Heart right ventricle (tissue), 16 donors: ENCODE results near the gene EVC. TPM values are rescaled to one million over a fixed set of nuclear protein-coding genes. Genes with fewer than 3 reads are reported as not detected.

Experiments used
- ATAC-seq, 8 donors: fragments of 200-7000 bp; cut with Tn5 transposase; one replicate each; pipeline ENCODE4 v1.9.1; 2020; ENCODE audit warnings: mild to moderate bottlenecking in 8 of 8, moderate library complexity in 8 of 8, moderate number of reproducible peaks in 1 of 8
- DNase-seq, 2 donors: peaks; one replicate each; pipeline ENCODE4 v3.0.0-alpha.2; 2020
- H3K27ac ChIP-seq, 10 donors: fragments of 200-600 bp; sonication (generic) in 2 of 10; one replicate each; pipeline versions ENCODE4 v1.5.0 to v1.8.0; 2020 to 2022; ENCODE audit warnings: mild to moderate bottlenecking in 3 of 10
- H3K27me3 ChIP-seq, 7 donors: fragments of 200-600 bp; one replicate each; pipeline ENCODE4 v1.8.0; 2021 to 2022; ENCODE audit warnings: mild to moderate bottlenecking in 2 of 7
- H3K36me3 ChIP-seq, 9 donors: fragments of 200-600 bp; sonication (generic) in 1 of 9; one replicate each; pipeline versions ENCODE4 v1.5.0 to v1.8.0; 2020 to 2022; ENCODE audit warnings: mild to moderate bottlenecking in 2 of 9
- H3K4me1 ChIP-seq, 9 donors: fragments of 200-600 bp; sonication (generic) in 1 of 9; one replicate each; pipeline versions ENCODE4 v1.5.0 to v1.8.0; 2020 to 2022; ENCODE audit warnings: mild to moderate bottlenecking in 4 of 9
- H3K4me3 ChIP-seq, 10 donors: fragments of 200-600 bp; sonication (generic) in 2 of 10; one replicate each; pipeline versions ENCODE4 v1.5.0 to v1.8.0; 2020 to 2022; ENCODE audit warnings: mild to moderate bottlenecking in 7 of 10, moderate library complexity in 2 of 10
- H3K9me3 ChIP-seq, 11 donors: fragments of 200-600 bp in 10 of 11; sonication (generic) in 2 of 11; one replicate each; pipeline versions ENCODE4 v1.5.0 to v1.8.0; 2013 to 2022; ENCODE audit warnings: mild to moderate bottlenecking in 2 of 11, control low read depth in 1 of 11, moderate library complexity in 1 of 11
- CTCF ChIP-seq, 9 donors: fragments of 200-600 bp; sonication (generic) in 2 of 9; IDR thresholded peaks; one replicate each; pipeline versions ENCODE4 v1.5.0 to v1.8.0; 2021 to 2022; ENCODE audit warnings: antibody characterized with exemption in 9 of 9, mild to moderate bottlenecking in 5 of 9, moderate library complexity in 1 of 9
- WGBS, 2 donors: extraction: QIAGEN DNeasy Blood & Tissue Kit; methylation state at CpG; one replicate each; pipeline ENCODE4 v1.1.7; 2013; ENCODE audit warnings: inconsistent platforms in 1 of 2; 5-methylcytosine and 5-hydroxymethylcytosine counted together
- intact Hi-C, 10 donors: fragments of 100-400 bp; cut with DNase I; formaldehyde crosslinking; loops; one replicate each; pipeline versions ENCODE4 v1.11.1 to v1.14.2; 2022
- polyA plus RNA-seq, 2 donors: library from polyadenylated mRNA; stranded (reverse); fragments of 200-250 nt; gene quantifications; one replicate each; pipeline ENCODE4 v1.2.3, GENCODE V29; 2013
- total RNA-seq, 10 donors: library from RNA; stranded (reverse); fragmentation: NEBNext Ultra II Directional in 3 of 10; extraction: Animal tissue kit (Norgen Biotek cat#: 25700) in 3 of 10; gene quantifications; one replicate each; pipeline versions ENCODE4 v1.2.1 to v1.2.4, GENCODE V29; 2021 to 2023
- donor health status: Arrhythmogenic right ventricular cardiomyopathy.
- donor health status: ischemic (EF 13 %, LVEDD 7.1; RV severe dilation, severe dysfunction).
- donor health status: healthy with polysubstance abuse.
- donor health status: DM: no; HTN: yes; CAD: no.
- donor health status: DM: no; HTN: no; CAD: no.
- donor health status: ischemic (EF 25% LVEDD 6.9; RV normal size, moderate dysfunction).
- donor health status: ischemic (EF 25% LVEDD 5.7; RV mildly dilated, moderate dysfunction).
- donor health status: healthy.
- donor health status: DM: yes; HTN: yes; CAD: no.
- donor health status: Ischemic cardiomyopathy.
- donor health status: ischemic (EF 35%, LVEDD 5.7; RV mildly dilated, moderate dysfunction).
- donor health status: nonischemic (EF 11% LVEDD 7.7; RV severe dilation, severe dysfunction).
- donor health status: DM: yes; HTN: yes; CAD: no.
- donor health status: PGD.
- donor health status: ischemic (EF 29% LVEDD 5.4; RV normal size, mild dysfunction).
- donor health status: nonischemic (EF 23%, LVEDD 6.1; RV moderate dilation, normal function).

Gene EVC
- total and polyA plus RNA-seq, 12 donors, result 0.97 to 7.5 (median 4.8) TPM

- Histone ChIP-seq H3K27ac (no peak overlapping the region), H3K36me3 (peaks cover 0 to 42% (median 0%) of the 10 kb centered on the region in 9 donors), H3K4me3 (no peak overlapping the region), H3K27me3 (no peaks in the 10 kb centered on the region), H3K4me1 (no peaks in the 10 kb centered on the region), H3K9me3 (peaks cover 0 to 6% (median 0%) of the 10 kb centered on the region in 11 donors)
- ATAC-seq, result no peak
- intact Hi-C loops, result no loop called here
- 98% methylated on average over 2 of the region's 2 CpGs for WGBS, 2 donors
- no peak for DNase-seq
- TF ChIP-seq CTCF (IDR thresholded peaks at IDR 0.05), result no peak
These were observed 27.1 kb downstream of the EVC start for GRCh38 chr4:5738061-5738460.

- ATAC-seq (no peak), DNase-seq (no peak)
- 96 to 100% methylated on average over 2 of the region's 2 CpGs for WGBS, 2 donors
- no peak overlapping the region for H3K27ac ChIP-seq
- TF ChIP-seq CTCF (IDR thresholded peaks at IDR 0.05), result no peak
- H3K4me3 ChIP-seq, result no peak overlapping the region
- H3K27me3 ChIP-seq, result no peaks in the 10 kb centered on the region
- H3K36me3 ChIP-seq, result peaks cover 0 to 39% (median 0%) of the 10 kb centered on the region in 9 donors
- peaks cover 0 to 2% (median 0%) of the 10 kb centered on the region in 11 donors for H3K9me3 ChIP-seq
- intact Hi-C loops, result no loop called here
- H3K4me1 ChIP-seq, result peaks cover 0 to 10% (median 5%) of the 10 kb centered on the region in 9 donors
These were observed 31.4 kb downstream of the EVC start for GRCh38 chr4:5742388-5742787.

GRCh38 chr4:5742968-5743367, 32.0 kb downstream of the EVC start:
- H3K9me3 ChIP-seq, result no peaks in the 10 kb centered on the region
- DNase-seq (no peak), ATAC-seq (no peak)
- no peak for TF ChIP-seq CTCF (IDR thresholded peaks at IDR 0.05)
- H3K27ac ChIP-seq, result no peak overlapping the region
- 91 to 92% methylated on average over 2 of the region's 2 CpGs for WGBS, 2 donors
- no peaks in the 10 kb centered on the region for H3K27me3 ChIP-seq
- intact Hi-C loops, result no loop called here
- peaks cover 0 to 13% (median 6%) of the 10 kb centered on the region in 9 donors for H3K4me1 ChIP-seq
- peaks cover 0 to 39% (median 0%) of the 10 kb centered on the region in 9 donors for H3K36me3 ChIP-seq
- no peak overlapping the region for H3K4me3 ChIP-seq

GRCh38 chr4:5746250-5746649, 35.2 kb downstream of the EVC start:
- intact Hi-C loops, result no loop called here
- Histone ChIP-seq H3K27me3 (no peaks in the 10 kb centered on the region), H3K4me1 (peaks cover 0 to 13% (median 6%) of the 10 kb centered on the region in 9 donors), H3K9me3 (no peaks in the 10 kb centered on the region), H3K27ac (no peak overlapping the region), H3K36me3 (peaks cover 0 to 45% (median 0%) of the 10 kb centered on the region in 9 donors), H3K4me3 (no peak overlapping the region)
- WGBS, 2 donors, result 95 to 96% methylated on average over 5 of the region's 5 CpGs
- DNase-seq (no peak), ATAC-seq (no peak)
- no peak for TF ChIP-seq CTCF (IDR thresholded peaks at IDR 0.05)
